HepG2 (cell line): Measurements from ENCODE around the gene CLEC7A. TPM values are rescaled to one million over a fixed set of nuclear protein-coding genes. Genes with fewer than 3 reads are reported as not detected.

ENCODE experiments used
- ATAC-seq: fragments of 200-7000 bp; cut with Tn5 transposase; 3 replicates; pipeline ENCODE4 v1.9.1; 2020; ENCODE audit warnings: mild to moderate bottlenecking, moderate library complexity
- BruUV-seq: library from RNA; stranded (reverse); fragments of 400-500 nt; replicated peaks from 2 replicates; lab custom pipeline; 2021; lab: Mats Ljungman, UMichigan
- CTCF ChIA-PET: fragments of 300-600 bp; formaldehyde crosslinking; extraction: SDS; loops from one replicate; lab custom pipeline; 2021; ENCODE audit warnings: low total read pairs, inconsistent platforms, low intra/inter-chr PET ratio; lab: Yijun Ruan, JAX
- POLR2A ChIA-PET: fragments of 350-600 bp; sonication (Branson Sonifier 250); formaldehyde crosslinking; loops from one replicate; lab custom pipeline; 2020; ENCODE audit warnings: antibody characterized with exemption, inconsistent platforms; lab: Yijun Ruan, JAX
- DNase-seq: peaks from one replicate; pipeline ENCODE4 v3.0.0-alpha.2; 2015; ENCODE audit warnings: low spot score
- FAIRE-seq: peaks from 3 replicates; lab custom pipeline; 2011; peaks lifted over from hg19 to GRCh38; lab: Jason Lieb, UNC
- H2AFZ ChIP-seq: one replicate; pipeline ENCODE4 v1.6.1; 2011; ENCODE audit warnings: low read length, inconsistent platforms
- H3K27ac ChIP-seq: fragments of 300-600 bp; 3 replicates; pipeline ENCODE4 v1.8.0; 2011; ENCODE audit warnings: mixed run types, mild to moderate bottlenecking, mixed read lengths, low read length, inconsistent platforms; ENCODE audit not compliant: insufficient read depth; ENCODE audit errors: extremely low read length
- H3K27me3 ChIP-seq, 2 experiments: fragments of 200-600 bp in 1 of 2; 2 replicates in 1 of 2; 3 replicates in 1 of 2; pipeline versions ENCODE4 v1.6.0 to v1.8.0; 2011; ENCODE audit warnings: low read length in 2 of 2, mild to moderate bottlenecking in 2 of 2, moderate library complexity in 2 of 2, inconsistent platforms in 1 of 2; ENCODE audit not compliant: insufficient read depth in 2 of 2, control insufficient read depth in 1 of 2
- H3K36me3 ChIP-seq, 2 experiments: fragments of 200-600 bp in 1 of 2; replicated peaks in 1 of 2; 2 replicates in 1 of 2; 3 replicates in 1 of 2; pipeline versions ENCODE4 v1.5.1 to v1.8.0; 2011; ENCODE audit warnings: low read length in 2 of 2, inconsistent platforms in 1 of 2; ENCODE audit not compliant: insufficient read depth in 2 of 2, control insufficient read depth in 1 of 2
- H3K4me1 ChIP-seq: 2 replicates; pipeline ENCODE4 v1.5.1; 2012; ENCODE audit warnings: low read length, inconsistent platforms; ENCODE audit not compliant: insufficient read depth
- H3K4me2 ChIP-seq: 2 replicates; pipeline ENCODE4 v1.6.0; 2011; ENCODE audit warnings: low read depth, low read length, inconsistent platforms
- H3K4me3 ChIP-seq, 3 experiments: fragments of 200-600 bp in 1 of 3; sonication (generic), shearing (Covaris generic) in 1 of 3; replicated peaks in 1 of 3; 2 replicates each; pipeline ENCODE4 v1.5.1; 2011 to 2016; ENCODE audit warnings: low read length in 3 of 3, inconsistent platforms in 2 of 3, low read depth in 2 of 3, mild to moderate bottlenecking in 2 of 3, control low read depth in 1 of 3, mixed read lengths in 1 of 3; ENCODE audit not compliant: insufficient read depth in 1 of 3
- H3K79me2 ChIP-seq: one replicate; pipeline ENCODE4 v1.6.1; 2011; ENCODE audit warnings: low read length, inconsistent platforms; ENCODE audit not compliant: insufficient read depth
- H3K9ac ChIP-seq: 2 replicates; pipeline ENCODE4 v1.6.0; 2011; ENCODE audit warnings: mild to moderate bottlenecking, low read depth, low read length, inconsistent platforms; ENCODE audit not compliant: insufficient read depth
- H3K9me3 ChIP-seq: 2 replicates; pipeline ENCODE4 v1.5.1; 2012; ENCODE audit warnings: mild to moderate bottlenecking, low read length
- H4K20me1 ChIP-seq: 2 replicates; pipeline ENCODE4 v1.6.0; 2011; ENCODE audit warnings: inconsistent platforms, mild to moderate bottlenecking, low read length, moderate library complexity; ENCODE audit not compliant: insufficient read depth
- ARID3A ChIP-seq: IDR thresholded peaks from 2 replicates; pipeline ENCODE4 v1.6.1; 2012; ENCODE audit warnings: low read depth, low read length, improper control_type of control experiment
- GABPA ChIP-seq, 2 experiments: IDR thresholded peaks; 2 replicates each; pipeline ENCODE4 v1.6.1; 2011 to 2016; ENCODE audit warnings: low read depth in 2 of 2, low read length in 1 of 2, missing biosample characterization in 1 of 2, missing genetic modification characterization in 1 of 2
- HMGXB4 ChIP-seq, 2 experiments: sonication (generic) in 1 of 2; formaldehyde crosslinking in 1 of 2; IDR thresholded peaks; 2 replicates each; pipeline versions ENCODE4 v1.4.0 to v1.6.1; 2018 to 2020; ENCODE audit warnings: missing genetic modification reagents in 2 of 2, borderline replicate concordance in 1 of 2, low read depth in 1 of 2, mild to moderate bottlenecking in 1 of 2, missing biosample characterization in 1 of 2
- HNRNPLL ChIP-seq: fragments of 200-400 bp; formaldehyde crosslinking; IDR thresholded peaks from 2 replicates; pipeline ENCODE4 v1.6.1; 2017; ENCODE audit warnings: mild to moderate bottlenecking, low read depth, low read length; ENCODE audit not compliant: poor library complexity, severe bottlenecking
- IKZF1 ChIP-seq: fragments of 450-650 bp; IDR thresholded peaks from 2 replicates; pipeline ENCODE4 v1.7.1; 2016
- KDM2A ChIP-seq: sonication (generic); formaldehyde crosslinking; IDR thresholded peaks from 2 replicates; pipeline ENCODE4 v1.4.0; 2020; ENCODE audit warnings: low read depth, missing genetic modification reagents, borderline replicate concordance
- NRL ChIP-seq: sonication (generic); formaldehyde crosslinking; IDR thresholded peaks from 2 replicates; pipeline ENCODE4 v1.5.0; 2020; ENCODE audit warnings: missing genetic modification reagents, mild to moderate bottlenecking, moderate library complexity, borderline replicate concordance
- RAD21 ChIP-seq: fragments of 450-650 bp; formaldehyde crosslinking; IDR thresholded peaks from 2 replicates; pipeline ENCODE4 v1.5.0; 2020; ENCODE audit warnings: mild to moderate bottlenecking
- SMC3 ChIP-seq: IDR thresholded peaks from 2 replicates; pipeline ENCODE4 v1.6.1; 2011; ENCODE audit warnings: low read length, improper control_type of control experiment
- SRY ChIP-seq: sonication (generic); formaldehyde crosslinking; IDR thresholded peaks from 2 replicates; pipeline ENCODE4 v1.8.0; 2022; ENCODE audit warnings: mild to moderate bottlenecking, missing genetic modification reagents
- STAG1 ChIP-seq: sonication (generic); formaldehyde crosslinking; IDR thresholded peaks from 2 replicates; pipeline ENCODE4 v1.4.0; 2020; ENCODE audit warnings: missing genetic modification reagents
- ZFP91 ChIP-seq: sonication (generic); formaldehyde crosslinking; IDR thresholded peaks from 2 replicates; pipeline ENCODE4 v1.9.0; 2022; ENCODE audit warnings: missing genetic modification reagents, mild to moderate bottlenecking, borderline replicate concordance
- ZSCAN21 ChIP-seq: sonication (generic); formaldehyde crosslinking; IDR thresholded peaks from 2 replicates; pipeline ENCODE4 v1.8.0; 2022; ENCODE audit warnings: mild to moderate bottlenecking, missing genetic modification reagents, moderate library complexity, borderline replicate concordance
- WGBS: methylation state at CpG from one replicate; pipeline ENCODE4 v1.1.6; 2017; ENCODE audit warnings: low lambda C conversion rate; 5-methylcytosine and 5-hydroxymethylcytosine counted together
- in situ Hi-C: cut with HindIII; loops from 2 replicates; pipeline ENCODE4 v1.10.0; 2017; ENCODE audit warnings: low pct_unique_long_range_greater_than_20kb; ENCODE audit not compliant: extremely low pct_ligation_motif_present
- intact Hi-C: fragments of 100-400 bp; cut with micrococcal nuclease; formaldehyde crosslinking; loops from one replicate; pipeline ENCODE4 v1.10.0; 2022; ENCODE audit not compliant: unreplicated experiment
- polyA plus RNA-seq, 8 experiments: library from polyadenylated mRNA; depleted of rRNA in 3 of 8; stranded (reverse) in 7 of 8; unstranded in 1 of 8; fragments of >200 nt; fragmentation: Illumina TruSeq in 4 of 8; extraction: Trizol in 4 of 8; gene quantifications; 2 replicates each; pipeline versions ENCODE4 v1.2.1 to v1.2.3, GENCODE V29; 2011 to 2016; ENCODE audit warnings: low read depth in 4 of 8, missing spikeins in 1 of 8, mixed read lengths in 1 of 8; ENCODE audit not compliant: insufficient read depth in 1 of 8
- total RNA-seq, 5 experiments: library from RNA; depleted of rRNA; stranded (reverse); fragments of >200 nt; fragmentation: Illumina TruSeq; extraction: Trizol; gene quantifications; 2 replicates each; pipeline ENCODE4 v1.2.3, GENCODE V29; 2016; ENCODE audit warnings: low read depth in 1 of 5
- TF ChIP-seq, protein P1 (sequence below): sonication (generic); formaldehyde crosslinking; IDR thresholded peaks from 2 replicates; pipeline ENCODE4 v1.5.0; 2020; ENCODE audit warnings: mild to moderate bottlenecking, missing genetic modification reagents, moderate library complexity

CLEC7A gene
- total and polyA plus RNA-seq, 2 of the 13 experiments (the other 11 are each of a cell fraction or from before 2014, with no cell fraction given), result not detected

GRCh38 chr12:10153271-10154144 lies 23.5 kb upstream of the CLEC7A start:
- Histone ChIP-seq H3K9ac (no peak overlapping the region), H3K27me3 (0 out of 5 replicates have a peak, but pooled peaks cover 0 to 5% of the 10 kb centered on the region in 2 experiments), H3K4me3 (peak overlapping the region in 2 of 3 experiments; percentile 22 to 56; a peak in 4 of 6 replicates), H3K4me1 (no peaks in the 10 kb centered on the region), H3K36me3 (no peaks in the 10 kb centered on the region), H2AFZ (no peak overlapping the region), H3K4me2 (peak overlapping the region; percentile 68), H3K9me3 (no peaks in the 10 kb centered on the region), H4K20me1 (no peaks in the 10 kb centered on the region), H3K79me2 (no peaks in the 10 kb centered on the region), H3K27ac (no peak overlapping the region)
- 66% methylated on average over 21 of the region's 46 CpGs for WGBS
- no TSS peak for BruUV-seq
- DNase-seq (peak; percentile 16), FAIRE-seq (peak; percentile 60), ATAC-seq (peak; percentile 84)
- in situ Hi-C loops, result no loop called here
- POLR2A ChIA-PET, result no interaction called here
- CTCF ChIA-PET, result interaction anchor here (0.6 to 1.8 kb wide), 3 partner anchors 33 to 1333 kb away, joined by 3 to 19 read pairs (median 3); no protein-coding TSS in a partner anchor
- intact Hi-C loops, result loop anchor here (2.0 to 10.0 kb wide), 2 partner anchors 37 to 1331 kb away; no protein-coding TSS in a partner anchor
- TF ChIP-seq STAG1 (CRISPR knock-in tag), result peak; percentile 48
- TF ChIP-seq SMC3, result peak; percentile 62
- 0 out of 2 replicates have a peak, but pooled peaks have one; percentile 39 for TF ChIP-seq KDM2A (CRISPR knock-in tag)
- TF ChIP-seq IKZF1, result no peak
- TF ChIP-seq HNRNPLL, result peak; percentile 12
- no peak for TF ChIP-seq ZSCAN21 (CRISPR knock-in tag)
- peak in 1 of 2 experiments; percentile 44; a peak in 1 of 4 replicates for TF ChIP-seq HMGXB4 (CRISPR knock-in tag; IDR thresholded peaks at IDR 0.05; ENCODE audit: borderline replicate concordance in 1 of 2, low read depth in 1 of 2)
- 0 out of 2 replicates have a peak, but pooled peaks have one; percentile 45 for TF ChIP-seq RAD21 (CRISPR knock-in tag)
- TF ChIP-seq, protein P1, sequence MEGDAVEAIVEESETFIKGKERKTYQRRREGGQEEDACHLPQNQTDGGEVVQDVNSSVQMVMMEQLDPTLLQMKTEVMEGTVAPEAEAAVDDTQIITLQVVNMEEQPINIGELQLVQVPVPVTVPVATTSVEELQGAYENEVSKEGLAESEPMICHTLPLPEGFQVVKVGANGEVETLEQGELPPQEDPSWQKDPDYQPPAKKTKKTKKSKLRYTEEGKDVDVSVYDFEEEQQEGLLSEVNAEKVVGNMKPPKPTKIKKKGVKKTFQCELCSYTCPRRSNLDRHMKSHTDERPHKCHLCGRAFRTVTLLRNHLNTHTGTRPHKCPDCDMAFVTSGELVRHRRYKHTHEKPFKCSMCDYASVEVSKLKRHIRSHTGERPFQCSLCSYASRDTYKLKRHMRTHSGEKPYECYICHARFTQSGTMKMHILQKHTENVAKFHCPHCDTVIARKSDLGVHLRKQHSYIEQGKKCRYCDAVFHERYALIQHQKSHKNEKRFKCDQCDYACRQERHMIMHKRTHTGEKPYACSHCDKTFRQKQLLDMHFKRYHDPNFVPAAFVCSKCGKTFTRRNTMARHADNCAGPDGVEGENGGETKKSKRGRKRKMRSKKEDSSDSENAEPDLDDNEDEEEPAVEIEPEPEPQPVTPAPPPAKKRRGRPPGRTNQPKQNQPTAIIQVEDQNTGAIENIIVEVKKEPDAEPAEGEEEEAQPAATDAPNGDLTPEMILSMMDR (CRISPR knock-in tag), result peak; percentile 73
- TF ChIP-seq ZFP91, result peak; percentile 23; the same call in 1 of the 2 replicates
- no peak for TF ChIP-seq SRY (CRISPR knock-in tag)
- TF ChIP-seq ARID3A, result peak; percentile 68
- 0 out of 2 replicates have a peak, but pooled peaks have one; percentile 19 for TF ChIP-seq NRL (CRISPR knock-in tag)
- no peak for TF ChIP-seq GABPA (IDR thresholded peaks at IDR 0.05; ENCODE audit: low read depth, low read length)
- no peak for TF ChIP-seq GABPA (CRISPR knock-in tag; IDR thresholded peaks at IDR 0.05; ENCODE audit: low read depth)
